B cell (primary cell): ENCODE data around the gene GPR137C.

Experiments used
- EZH2 ChIP-seq: IDR thresholded peaks from 2 replicates; pipeline ENCODE4 v1.6.1; 2012; ENCODE audit warnings: borderline replicate concordance, low read depth, mild to moderate bottlenecking, moderate library complexity, low read length; ENCODE audit not compliant: insufficient read depth, poor library complexity, severe bottlenecking
- TF ChIP-seq, protein P1 (sequence below): fragments of 200-600 bp; IDR thresholded peaks from one replicate; pipeline ENCODE4 v1.8.0; 2022; ENCODE audit warnings: antibody characterized with exemption, mild to moderate bottlenecking

DNA sequence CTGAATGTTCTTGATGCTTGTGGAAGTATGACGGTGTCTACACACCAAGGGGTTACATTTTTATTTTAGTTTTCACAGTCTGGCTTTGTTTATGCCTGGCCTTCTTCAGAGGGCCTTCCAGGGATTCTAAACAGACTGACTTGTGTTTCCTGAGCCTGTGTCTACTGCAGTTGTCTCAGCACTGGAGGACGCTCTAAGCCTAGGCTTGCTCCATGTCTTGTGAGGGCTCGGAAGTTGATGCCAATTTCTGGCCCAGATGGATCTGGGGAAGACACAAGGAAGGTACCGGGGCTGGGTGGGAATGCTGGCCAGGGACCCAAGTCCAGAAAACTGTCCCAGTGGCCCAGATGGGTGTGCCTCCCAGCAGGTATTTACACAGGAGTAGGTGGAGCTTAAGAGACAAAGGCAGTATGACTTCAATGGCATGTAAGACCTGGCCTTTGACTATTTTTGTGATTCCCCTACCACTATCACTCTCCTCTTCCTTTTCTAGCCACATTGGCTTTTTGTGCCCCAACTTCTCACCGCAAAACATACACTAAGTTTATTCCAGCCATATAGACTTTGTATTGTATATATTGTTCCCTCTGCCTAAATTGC is 56.9 kb downstream of the GPR137C start:
- TF ChIP-seq, protein P1, sequence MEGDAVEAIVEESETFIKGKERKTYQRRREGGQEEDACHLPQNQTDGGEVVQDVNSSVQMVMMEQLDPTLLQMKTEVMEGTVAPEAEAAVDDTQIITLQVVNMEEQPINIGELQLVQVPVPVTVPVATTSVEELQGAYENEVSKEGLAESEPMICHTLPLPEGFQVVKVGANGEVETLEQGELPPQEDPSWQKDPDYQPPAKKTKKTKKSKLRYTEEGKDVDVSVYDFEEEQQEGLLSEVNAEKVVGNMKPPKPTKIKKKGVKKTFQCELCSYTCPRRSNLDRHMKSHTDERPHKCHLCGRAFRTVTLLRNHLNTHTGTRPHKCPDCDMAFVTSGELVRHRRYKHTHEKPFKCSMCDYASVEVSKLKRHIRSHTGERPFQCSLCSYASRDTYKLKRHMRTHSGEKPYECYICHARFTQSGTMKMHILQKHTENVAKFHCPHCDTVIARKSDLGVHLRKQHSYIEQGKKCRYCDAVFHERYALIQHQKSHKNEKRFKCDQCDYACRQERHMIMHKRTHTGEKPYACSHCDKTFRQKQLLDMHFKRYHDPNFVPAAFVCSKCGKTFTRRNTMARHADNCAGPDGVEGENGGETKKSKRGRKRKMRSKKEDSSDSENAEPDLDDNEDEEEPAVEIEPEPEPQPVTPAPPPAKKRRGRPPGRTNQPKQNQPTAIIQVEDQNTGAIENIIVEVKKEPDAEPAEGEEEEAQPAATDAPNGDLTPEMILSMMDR: no peak
- no peak for TF ChIP-seq EZH2
